ENCODE data around the gene UQCRH.
"Not testable (repeated sequence)": the region's sequence is repeated elsewhere in the genome, so short reads cannot be mapped to it uniquely, and the experiment has no call there.

Gene UQCRH

GRCh38 chr1:46300673-46301405 lies 2.7 kb upstream of the UQCRH start:
- no peak for DNase-seq

GRCh38 chr1:46301406-46301807 lies 2.1 kb upstream of the UQCRH start:
- no peak for DNase-seq

GRCh38 chr1:46301808-46302640 lies 1.5 kb upstream of the UQCRH start:
- DNase-seq, result peak; percentile 35

GRCh38 chr1:46302641-46303037 lies 859 bp upstream of the UQCRH start:
- no peak for DNase-seq

- no peak for DNase-seq
These were observed 401 bp downstream of the UQCRH start for GRCh38 chr1:46303872-46304326.

GRCh38 chr1:46306159-46306530 lies 2.6 kb downstream of the UQCRH start:
- no peak for DNase-seq

- no peak for DNase-seq
These were observed 6.1 kb downstream of the UQCRH start for GRCh38 chr1:46309401-46310159.

GRCh38 chr1:46310321-46310720 lies 6.8 kb downstream of the UQCRH start:
- no peak for DNase-seq

GRCh38 chr1:46315669-46316403 lies 12.3 kb downstream of the UQCRH start:
- no peak for DNase-seq

- DNase-seq, result no peak
These were observed 13.8 kb downstream of the UQCRH start for GRCh38 chr1:46317323-46317722.

GRCh38 chr1:46319301-46319700 lies 15.8 kb downstream of the UQCRH start:
- DNase-seq, result not testable (repeated sequence)

GRCh38 chr1:46319960-46320914 lies 16.7 kb downstream of the UQCRH start:
- DNase-seq, result not testable (repeated sequence)

GRCh38 chr1:46322191-46322590 lies 18.7 kb downstream of the UQCRH start:
- not testable (repeated sequence) for DNase-seq

- DNase-seq, result not testable (repeated sequence)
These were observed 22.0 kb downstream of the UQCRH start for GRCh38 chr1:46325285-46326076.

- DNase-seq, result not testable (repeated sequence)
These were observed 24.7 kb downstream of the UQCRH start for GRCh38 chr1:46328182-46328581.

- DNase-seq, result not testable (repeated sequence)
These were observed 26.3 kb downstream of the UQCRH start for GRCh38 chr1:46329807-46330206.

- not testable (repeated sequence) for DNase-seq
These were observed 26.9 kb downstream of the UQCRH start for GRCh38 chr1:46330381-46330780.

- not testable (repeated sequence) for DNase-seq
These were observed 28.5 kb downstream of the UQCRH start for GRCh38 chr1:46331786-46332540.

GRCh38 chr1:46333300-46334029 lies 30.0 kb downstream of the UQCRH start:
- no peak for DNase-seq
